GM21390 (cell line): ENCODE results near the gene PRKCB.
"Not testable (repeated sequence)": the region's sequence is repeated elsewhere in the genome, so short reads cannot be mapped to it uniquely, and the experiment has no call there.

ENCODE experiments used
- ATAC-seq: cut with Tn5 transposase; IDR thresholded peaks from one replicate; pipeline ENCODE4 v1.9.1; 2021; ENCODE audit not compliant: unreplicated experiment

PRKCB gene

DNA sequence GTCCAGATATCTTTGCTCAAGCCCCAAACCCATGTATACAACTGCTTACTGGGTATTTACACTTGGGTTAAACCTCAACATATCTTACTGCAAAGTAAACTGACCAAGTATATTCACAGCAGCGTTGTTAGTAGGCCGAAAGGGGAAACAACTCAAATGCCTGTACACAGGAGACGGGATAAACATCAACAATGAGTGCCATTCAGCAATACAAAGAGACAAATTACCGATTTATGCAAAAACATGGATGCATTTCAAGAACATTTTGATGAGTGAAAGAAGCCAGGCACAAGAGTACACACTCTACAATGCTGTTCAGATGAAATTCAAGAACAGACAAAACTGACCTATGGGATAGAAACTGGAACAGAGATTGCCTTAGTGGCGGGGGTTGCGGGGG is 284.0 kb downstream of the PRKCB start:
- ATAC-seq = no peak

DNA sequence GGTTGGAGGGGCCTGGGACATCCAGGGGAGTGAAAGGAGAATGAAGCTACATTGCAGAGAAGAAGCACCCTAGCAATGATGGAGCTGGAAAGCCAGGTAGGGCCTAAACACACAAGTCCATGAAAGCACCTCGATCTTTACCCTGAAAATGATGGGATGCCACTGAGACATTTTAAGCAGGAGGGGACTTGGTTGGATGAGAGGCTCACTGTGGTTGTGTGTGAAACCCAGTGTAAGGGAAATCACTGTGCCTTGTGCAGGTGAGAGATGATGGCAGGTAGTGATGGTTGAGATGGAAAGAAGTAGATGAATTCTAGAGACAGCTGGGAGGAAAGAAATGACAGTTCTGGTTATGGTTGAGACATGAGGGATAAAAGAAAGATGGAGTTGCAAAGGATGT is 287.5 kb downstream of the PRKCB start:
- ATAC-seq = no peak

DNA sequence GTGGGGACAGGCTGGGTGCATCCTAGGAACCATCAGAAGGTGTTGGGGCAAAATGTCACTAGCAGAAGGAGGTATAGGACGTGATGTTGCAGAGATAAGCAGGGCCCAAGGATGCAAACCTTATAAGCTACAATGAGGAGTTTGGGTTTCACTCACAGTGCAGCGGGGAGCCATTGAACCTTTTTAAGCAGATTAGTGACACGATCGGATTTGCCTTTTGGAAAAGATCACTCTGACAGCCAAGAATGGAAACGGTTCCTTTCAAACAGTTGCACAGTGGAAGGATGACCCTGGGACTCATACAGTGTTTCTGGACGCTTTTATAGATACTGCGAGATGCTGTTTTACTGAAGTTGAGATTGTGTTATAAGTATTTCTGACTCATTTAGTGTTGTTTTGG is 288.5 kb downstream of the PRKCB start:
- no peak for ATAC-seq

DNA sequence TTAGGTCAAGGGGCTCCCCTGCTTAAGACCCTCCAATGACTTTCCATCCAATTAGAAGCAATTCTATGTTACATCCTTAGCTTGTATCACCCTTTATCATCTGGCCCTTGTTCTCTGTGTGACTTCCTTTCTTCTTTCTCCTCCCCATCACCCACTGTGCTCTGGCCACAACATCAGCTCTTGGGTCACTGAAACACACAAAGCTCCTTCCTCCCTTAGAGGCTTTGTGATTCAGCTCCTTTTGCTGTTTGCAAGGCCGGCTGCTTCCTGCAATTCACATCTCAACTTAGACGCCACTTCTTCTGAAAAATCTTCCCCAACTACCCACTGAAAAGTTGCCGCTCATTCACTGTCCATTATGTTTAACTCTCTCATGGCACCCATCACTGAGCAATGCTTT is 289.4 kb downstream of the PRKCB start:
- no peak for ATAC-seq

DNA sequence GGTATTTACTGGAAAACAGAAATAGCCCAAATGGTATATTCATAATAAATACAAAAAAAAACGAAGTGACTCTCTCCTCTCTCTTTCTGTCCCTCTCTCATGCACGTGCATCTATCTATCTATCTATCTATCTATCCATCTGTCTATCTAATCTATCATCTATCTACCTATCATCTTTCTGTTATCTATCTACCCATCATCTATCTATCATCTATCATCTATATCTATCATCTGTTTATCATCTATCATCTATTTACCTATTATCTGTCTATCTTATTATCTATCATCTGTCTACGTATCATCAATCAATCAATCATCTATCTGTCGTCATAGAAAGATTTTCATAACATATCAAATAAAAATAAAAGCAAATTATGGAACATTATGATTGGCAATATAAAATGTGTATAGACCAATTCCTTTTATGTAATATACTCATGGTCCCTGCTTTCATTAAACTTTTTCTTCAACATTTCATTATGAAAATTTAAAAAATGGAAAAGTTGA is 293.7 kb downstream of the PRKCB start:
- no peak for ATAC-seq

DNA sequence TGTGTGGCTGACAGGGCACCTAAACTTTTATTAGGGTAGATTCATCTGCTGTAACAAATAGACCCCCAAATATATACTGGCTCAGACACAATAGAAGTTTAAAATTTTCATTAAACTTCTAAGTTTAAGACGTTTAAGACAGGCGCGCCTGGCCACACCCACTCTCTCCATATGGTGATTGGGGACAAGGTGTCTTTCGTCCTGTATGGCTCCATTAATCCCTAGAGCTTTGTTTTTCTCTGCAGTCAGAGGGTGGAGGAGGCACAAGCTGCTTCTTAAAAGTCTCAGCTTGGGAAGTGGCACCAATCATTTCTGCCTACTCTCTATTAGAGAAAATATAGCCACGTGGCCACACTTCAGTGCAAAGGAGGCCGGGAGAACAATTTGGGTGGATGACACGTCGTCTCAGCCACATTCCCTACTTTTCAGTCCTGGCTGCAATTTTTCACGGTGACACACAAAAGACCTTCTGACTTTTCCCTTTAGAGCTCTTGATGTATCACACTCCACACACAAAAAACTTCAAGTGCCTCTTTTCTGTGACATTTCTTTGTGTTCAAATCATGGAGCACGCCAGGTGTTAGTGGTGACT is 294.8 kb downstream of the PRKCB start:
- no peak for ATAC-seq

DNA sequence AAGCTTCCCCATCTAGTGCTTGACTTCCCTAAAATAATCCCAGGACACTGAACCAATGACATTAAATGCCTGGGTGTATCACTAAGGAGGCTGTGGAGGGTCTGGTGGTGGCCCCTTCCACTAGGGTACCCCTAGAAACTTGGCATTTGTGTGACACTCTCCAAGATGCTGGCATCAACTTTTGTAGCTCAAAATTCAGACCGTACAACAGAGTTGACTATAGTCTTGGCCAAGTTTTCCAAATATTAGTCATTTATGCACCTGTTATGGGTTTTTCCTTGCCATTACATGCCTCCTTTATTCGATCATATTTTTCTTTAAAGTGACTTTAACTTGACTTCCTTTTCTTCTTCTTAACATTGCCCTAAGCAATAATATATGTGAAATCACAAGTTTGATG is 295.5 kb downstream of the PRKCB start:
- ATAC-seq = no peak

DNA sequence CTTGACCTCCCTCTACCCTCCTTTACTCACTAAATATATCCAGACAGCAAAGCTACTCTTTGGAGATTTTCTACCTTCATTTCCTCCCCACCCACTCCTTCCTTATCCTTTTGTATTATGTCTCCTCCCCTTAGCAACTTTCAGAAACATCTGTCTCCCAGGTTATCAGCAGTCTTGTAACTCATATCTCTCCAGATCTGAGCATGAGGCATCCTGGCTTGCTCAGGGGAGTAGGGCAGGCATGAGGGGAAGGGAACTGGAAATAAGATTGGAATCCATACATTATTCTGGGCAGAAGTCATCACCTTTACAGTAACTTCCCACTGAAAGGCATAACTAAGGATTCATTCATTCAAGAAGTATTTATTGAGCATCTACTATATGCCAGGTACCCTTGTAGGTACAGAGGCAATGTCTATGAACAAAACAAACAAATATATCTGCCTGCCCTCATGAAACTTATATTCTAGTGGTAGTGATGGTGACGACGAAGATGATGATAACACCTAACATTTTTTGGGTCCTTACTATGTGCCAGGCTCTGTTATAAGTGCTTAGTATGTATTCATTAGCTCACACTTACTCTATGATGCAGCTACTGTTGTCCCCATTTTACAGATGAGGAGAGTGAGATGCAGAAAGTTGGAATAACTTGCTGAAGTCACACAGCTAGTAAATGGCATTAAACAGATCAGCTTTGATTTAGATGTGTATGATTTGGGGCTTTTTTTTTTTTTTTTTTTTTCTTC is 296.4 kb downstream of the PRKCB start:
- no peak for ATAC-seq

DNA sequence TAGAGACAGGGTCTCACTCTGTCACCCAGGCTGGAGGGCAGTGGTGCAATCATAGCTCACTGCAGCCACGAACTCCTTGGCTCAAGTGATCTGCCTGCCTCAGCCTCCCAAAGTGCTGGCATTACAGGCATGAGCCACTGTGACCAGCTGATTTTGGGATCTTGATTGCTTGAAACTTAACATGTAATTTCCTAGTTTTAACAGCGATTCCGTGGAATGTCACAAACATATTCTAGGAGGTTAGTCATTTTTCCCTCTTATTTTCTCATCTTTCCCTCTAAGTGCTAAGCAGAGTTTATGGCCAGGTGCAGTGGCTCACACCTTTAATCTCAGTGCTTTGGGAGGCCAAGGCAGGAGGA is 297.0 kb downstream of the PRKCB start:
- ATAC-seq = no peak

DNA sequence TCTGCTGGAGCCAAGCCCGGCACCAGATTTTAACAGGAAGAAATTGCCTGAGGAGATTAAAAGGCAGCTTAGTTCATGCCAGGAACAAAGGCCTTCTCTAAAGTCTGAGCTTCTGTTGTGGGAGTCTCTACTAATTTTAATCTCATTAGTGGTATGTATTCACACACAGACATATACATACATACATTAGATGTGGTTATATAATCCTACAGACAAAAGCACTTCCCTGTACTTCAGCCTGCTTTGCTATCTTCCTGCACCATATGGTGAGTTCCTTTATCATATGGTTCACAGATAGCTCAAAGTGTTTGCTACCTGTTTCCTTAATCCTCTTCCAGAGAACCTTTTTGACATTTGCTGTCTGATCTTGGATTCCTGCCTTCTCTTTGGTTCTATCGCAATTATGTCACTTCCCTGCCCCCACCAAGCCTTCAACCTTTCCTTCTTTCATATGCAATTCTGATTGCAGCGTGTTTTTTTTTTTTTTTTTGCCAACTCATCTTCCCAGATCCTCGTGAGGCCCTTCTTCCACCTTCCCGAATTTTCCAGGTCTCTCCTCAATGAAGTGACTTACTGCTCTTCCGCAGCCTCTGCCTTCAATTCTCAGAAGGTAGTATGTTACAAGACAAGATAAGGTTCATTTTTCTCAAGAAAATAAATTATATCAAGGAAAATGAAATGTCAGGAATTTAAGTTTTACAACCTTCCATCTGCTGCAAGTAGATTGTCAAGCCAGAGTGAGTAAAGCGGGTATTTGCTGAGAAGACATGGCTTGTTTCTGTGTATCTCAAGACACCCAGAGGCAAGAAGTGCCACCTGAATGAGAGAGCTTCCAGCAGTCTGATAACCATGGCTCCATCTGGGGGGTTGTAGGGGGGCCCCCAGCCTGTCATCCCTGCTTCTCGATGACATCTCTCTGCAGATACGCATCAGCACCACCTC is 300.1 kb downstream of the PRKCB start:
- no peak for ATAC-seq

DNA sequence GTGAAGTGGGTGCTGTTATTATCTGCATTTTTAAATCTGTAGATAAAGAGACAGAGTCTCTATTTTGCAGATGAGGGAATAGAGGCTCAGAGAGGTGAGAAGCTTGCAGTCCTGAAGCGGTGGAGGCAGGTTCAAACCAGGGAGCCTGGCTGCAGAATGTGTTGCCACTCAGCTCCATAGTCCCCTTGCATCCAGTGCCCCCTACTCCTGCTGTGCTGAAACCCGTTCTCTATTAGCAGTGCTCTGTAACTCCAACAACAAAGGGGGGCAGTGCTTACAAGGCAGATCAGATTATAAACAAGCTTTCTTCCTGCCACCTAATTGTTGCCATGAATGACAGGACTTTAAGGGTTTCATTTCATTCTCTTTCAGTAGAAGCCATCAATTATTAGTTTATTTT is 302.2 kb downstream of the PRKCB start:
- no peak for ATAC-seq

DNA sequence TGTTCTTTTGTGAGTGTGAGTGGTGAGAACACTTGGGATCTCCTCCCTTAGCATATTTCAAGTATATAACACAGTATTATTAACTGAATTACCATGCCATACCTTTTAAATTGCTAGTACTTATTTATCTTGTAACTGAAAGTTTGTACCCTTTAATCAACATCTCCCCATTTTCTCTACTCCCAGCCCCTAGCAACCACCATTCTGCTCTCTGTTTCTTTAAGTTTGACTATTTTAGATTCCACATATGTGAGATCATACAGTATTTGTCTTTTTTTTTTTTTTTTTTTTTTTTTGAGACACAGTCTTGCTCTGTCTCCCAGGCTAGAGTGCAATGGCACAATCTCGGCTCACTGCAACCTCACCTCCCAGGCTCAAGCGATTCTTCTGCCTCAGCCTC is 302.8 kb downstream of the PRKCB start:
- ATAC-seq = no peak

DNA sequence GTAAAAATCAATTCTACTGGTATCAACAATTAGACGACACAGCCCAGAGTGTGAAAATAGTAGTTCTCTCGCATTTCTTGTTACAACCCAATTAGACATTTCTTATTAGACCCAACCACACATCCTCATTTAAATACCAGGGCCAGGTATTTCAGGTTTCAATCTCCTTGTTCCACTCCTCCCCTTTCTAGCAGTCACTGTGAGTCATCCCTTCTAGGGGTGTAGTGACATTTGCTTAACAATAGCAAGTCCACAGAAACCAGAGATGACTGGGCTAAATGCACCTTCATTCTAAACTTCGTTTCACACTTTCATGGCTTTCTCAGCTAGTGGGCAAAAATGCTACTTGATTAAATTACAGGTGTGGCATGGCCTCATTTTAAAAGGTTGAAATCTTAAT is 303.5 kb downstream of the PRKCB start:
- ATAC-seq = no peak

DNA sequence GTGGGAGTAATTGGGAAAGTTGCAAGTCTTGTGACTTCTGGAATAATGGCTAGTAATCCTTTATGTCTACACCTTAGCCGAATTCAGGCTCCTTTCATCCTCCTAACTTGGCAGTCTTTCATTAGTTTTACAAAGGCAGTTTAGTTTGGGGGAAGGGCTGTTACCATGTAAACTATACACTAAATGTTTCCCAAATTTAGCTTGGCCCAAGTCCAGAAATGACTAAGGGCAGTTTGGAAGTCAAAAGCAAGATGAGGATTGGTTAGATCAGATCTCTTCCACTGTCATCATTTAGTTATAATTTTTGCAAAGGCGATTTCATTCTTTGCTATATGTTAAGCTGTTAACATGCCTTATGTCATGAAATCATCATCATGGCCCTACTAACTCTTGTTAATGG is 304.9 kb downstream of the PRKCB start:
- ATAC-seq = no peak

DNA sequence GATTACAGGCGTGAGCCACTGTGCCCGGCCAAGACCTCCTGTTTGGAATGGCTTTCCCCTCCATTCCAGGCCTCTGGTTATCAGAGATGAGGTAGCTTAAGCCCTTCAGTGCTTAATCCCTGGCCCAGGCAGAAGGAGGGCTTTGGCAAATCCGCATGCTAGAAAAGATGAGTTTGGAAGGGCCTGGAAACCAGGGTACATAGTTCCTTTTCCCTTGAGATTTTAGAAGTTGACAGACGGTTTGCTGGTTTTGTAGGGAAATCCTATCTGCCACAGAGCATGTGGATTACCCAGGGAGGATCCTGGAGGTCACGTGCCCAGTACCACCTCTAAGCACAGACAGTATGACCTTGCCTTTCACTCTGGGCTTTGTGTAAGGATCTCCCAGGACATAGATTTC is 305.7 kb downstream of the PRKCB start:
- no peak for ATAC-seq

DNA sequence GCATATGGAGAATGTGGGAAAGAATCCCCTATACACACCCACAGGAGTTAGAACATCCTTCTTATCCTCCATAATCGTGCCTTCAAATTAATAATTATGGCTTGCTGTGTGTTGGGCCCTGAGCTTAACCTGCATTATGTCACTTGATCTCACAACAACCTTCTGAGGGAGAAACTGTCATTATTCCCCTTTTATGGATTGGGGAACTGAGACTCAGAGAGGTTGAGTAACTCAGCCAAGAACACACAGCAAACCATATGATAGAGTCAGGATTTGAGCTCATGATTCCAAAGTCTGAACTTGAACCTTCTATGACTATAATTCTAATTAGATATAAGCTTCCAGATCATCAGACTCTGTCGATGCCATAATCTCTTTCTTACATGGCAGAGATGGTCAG is 306.1 kb downstream of the PRKCB start:
- no peak for ATAC-seq

DNA sequence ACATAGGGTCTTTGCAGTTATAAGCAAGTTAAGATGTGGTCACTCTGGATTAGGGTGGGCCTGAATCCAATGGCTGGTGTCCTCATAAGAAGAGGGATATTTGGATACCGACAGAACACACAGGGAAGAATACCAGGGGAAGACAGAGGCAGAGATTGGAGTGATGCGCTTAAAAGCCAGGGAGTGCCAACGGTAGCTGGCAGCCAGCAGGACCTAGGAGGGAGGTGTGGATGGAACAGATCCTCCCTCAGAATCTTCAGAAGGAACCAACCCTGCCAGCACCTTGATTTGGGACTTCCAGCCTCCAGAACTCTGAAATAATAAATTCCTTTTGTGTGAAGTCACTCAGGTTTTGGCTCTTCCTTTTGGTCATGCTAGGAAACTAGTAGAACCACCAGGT is 310.1 kb downstream of the PRKCB start:
- ATAC-seq = no peak

DNA sequence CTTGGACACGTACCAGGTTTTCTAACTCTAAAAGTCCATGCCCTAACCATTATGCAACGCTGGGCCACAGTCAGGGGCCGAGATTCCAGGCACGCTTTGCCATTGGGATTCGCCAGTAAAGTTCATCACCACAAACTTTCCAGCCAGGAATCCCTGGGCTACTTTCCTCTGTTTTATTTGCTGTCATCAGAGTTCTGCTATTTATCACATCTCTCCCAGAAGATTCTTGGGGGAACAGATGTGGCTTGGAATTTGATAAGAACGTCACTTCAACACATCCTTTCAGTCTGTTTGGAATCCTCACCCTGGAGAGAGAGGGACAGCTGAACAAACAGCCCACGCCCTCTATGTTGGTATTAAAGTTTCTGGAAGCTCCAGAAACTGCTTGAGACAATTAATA is 310.7 kb downstream of the PRKCB start:
- ATAC-seq = no peak

DNA sequence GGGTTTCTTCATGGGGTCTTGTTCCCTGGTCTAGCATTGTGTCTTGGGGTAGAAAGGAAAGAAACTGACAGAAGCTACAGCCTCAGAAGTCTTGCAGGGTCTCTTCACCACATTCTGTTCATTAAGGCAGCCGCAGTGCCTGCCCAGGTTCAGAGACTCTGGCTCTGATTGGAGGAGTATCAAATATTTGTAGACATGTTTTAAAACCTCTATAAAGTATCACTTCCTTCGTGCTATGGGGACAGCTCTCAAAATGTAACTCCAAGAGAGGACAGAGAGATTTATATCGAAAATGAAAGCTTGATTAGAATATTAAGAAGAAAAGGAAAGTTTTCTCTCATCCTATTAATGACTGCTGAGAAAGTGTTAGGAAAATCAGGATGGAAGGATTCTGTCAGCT is 313.3 kb downstream of the PRKCB start:
- no peak for ATAC-seq

DNA sequence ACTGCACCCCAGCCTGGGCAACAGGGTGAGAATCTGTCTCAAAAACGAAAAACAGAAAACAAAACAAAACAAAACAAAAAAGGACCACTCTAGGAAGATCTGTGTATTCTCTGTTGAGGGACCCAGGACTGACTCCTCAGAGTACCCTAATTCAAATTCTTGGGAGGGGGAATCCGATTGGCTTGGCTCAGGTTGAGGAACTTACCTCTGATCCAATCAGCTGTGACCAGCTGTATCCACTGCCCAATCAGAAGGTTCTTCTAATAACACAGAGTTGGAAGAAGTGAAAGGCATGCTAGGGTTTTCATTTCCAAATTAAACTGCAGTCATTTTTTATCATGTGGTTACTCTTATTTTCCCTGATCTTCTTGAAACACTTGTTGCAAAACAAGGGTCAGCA is 314.5 kb downstream of the PRKCB start:
- ATAC-seq = no peak

DNA sequence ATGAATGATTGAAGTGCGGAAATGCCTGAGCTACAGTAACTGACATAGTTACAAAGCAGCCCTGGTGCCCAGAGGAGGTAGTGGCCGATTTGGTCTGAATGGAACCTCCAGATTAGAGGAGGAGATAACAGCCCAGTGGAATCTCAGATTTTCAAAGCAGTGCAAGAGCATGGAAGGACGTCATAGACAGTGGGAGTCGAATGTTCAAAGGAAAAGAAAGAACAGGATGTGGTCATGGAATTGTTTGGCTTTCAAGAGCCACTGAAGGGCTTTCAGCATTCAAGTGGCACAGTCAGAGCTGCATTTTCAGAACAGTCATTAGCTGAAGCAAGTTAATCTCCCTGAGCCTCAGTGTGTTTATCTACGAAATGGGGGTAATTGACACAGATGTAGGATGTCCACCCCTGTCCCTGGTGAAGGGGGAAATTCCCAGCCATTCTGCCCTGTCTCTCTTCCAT is 315.7 kb downstream of the PRKCB start:
- ATAC-seq = no peak

DNA sequence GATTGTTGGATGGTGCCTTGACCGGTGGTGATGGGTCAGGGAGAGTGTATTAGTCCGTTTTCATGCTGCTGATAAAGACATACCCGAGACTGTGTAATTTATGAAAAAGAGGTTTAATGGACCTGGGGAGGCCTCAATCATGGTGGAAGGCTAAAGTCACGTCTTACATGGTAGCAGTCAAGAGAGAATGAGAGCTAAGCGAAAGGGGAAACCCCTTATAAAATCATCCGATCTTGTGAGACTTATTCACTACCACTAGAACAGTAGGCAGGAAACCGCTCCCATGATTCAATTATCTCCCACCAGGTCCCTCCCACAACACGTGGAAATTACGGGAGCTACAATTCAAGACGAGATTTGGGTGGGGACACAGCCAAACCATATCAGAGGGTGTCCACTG is 316.3 kb downstream of the PRKCB start:
- not testable (repeated sequence) for ATAC-seq
